Measurements from ENCODE around the gene GAP43. TPM values are rescaled to one million over a fixed set of nuclear protein-coding genes. Genes with fewer than 3 reads are reported as not detected.

The GAP43 gene, protein sequence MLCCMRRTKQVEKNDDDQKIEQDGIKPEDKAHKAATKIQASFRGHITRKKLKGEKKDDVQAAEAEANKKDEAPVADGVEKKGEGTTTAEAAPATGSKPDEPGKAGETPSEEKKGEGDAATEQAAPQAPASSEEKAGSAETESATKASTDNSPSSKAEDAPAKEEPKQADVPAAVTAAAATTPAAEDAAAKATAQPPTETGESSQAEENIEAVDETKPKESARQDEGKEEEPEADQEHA
- total RNA-seq (2022; extraction: Qiagen RNA extraction), result not detected in 5 replicates

DNA sequence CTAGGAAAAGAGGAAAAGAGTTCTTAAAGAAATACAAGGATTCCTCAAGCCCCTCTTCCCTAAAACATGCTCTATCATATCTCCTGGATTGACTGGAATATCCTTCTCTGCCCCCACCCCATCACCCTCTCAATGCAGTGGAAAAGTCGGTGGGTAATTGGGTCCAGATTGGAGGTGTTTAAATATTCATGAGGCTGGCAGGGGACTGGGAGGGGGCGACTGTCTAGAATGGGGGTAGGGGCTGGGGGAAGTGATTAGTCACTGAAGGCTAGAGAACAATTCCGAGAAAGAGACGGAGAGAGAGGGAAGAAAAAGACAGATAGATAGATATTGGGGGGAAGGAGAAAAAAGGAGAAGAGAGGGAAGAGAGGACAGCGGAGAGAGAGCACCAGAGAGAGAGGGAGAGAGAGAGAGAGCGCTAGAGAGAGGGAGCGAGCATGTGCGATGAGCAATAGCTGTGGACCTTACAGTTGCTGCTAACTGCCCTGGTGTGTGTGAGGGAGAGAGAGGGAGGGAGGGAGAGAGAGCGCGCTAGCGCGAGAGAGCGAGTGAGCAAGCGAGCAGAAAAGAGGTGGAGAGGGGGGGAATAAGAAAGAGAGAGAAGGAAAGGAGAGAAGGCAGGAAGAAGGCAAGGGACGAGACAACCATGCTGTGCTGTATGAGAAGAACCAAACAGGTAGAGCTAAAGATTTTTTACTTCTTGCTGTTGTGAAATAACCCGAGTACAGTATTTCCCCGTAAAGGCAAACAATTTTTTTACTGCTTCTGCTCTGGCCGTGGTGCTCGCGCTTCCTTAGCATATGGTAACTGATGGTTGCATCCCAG is at the start of gene GAP43:
TSS of gene GAP43 (plus strand) at position 467 of the 825 bp plus-strand sequence. CDS start at position 647, 180 bp downstream.

Data from A549 treated with Mapracorat at 1 μM for 4 hours (cell line).